HPDE6-E6E7 (cell line): ENCODE measurements around the gene VIP.

Experiments
- DNase-seq: peaks from one replicate; pipeline ENCODE4 v3.0.0; 2011; ENCODE audit warnings: missing footprints; ENCODE audit errors: extremely low spot score

Gene VIP

DNA sequence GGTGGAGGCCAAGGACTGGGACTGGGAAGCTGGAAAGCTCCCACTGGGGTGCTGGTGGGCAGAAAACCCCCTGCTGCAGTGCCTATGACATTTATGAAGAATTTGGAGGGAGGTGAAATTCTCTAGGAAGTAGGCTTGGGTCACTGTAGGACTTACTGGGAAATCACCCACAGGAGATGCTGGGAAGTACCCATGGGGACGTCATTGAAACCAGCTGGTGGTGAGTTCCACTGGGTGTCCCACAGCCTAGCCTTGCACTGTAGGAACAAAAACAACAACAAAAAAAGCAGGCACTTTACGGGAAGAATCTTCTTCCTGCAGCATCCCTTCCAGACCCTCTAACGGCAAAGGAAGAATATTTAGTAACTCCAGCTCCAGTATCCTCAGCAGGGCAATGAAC lies 26.2 kb downstream of the VIP start:
- no peak for DNase-seq

DNA sequence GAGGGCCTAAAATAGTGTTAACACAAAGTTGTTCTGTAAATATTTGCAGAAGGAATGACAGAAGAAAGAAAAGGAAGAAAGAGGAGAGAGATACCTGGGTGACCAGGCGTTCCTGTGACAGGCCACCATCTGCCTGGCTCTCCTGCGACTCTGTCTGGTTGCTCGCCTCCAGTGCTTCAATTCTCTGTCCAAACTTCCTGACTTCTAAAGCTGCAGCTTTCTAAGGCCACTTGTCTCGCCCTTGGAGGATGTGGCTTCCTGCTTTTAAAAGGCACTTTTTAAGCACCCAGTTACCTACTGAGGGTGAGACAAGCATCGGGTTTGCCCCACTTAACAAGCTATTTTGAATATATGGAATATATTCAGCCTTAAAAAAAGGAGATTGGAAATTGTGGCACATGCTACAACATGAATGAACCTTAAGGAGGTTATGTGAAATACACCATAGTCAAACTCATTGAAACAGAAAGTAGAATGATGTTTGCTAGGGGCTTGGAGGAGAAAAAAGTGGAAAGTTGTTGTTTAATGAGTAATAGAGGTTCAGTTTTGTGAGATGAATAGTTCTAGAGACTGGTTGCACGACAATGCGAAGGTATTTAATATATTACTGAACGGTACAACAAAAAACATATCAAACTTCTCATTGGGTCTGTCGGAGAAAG lies 32.8 kb downstream of the VIP start:
- DNase-seq, result no peak

DNA sequence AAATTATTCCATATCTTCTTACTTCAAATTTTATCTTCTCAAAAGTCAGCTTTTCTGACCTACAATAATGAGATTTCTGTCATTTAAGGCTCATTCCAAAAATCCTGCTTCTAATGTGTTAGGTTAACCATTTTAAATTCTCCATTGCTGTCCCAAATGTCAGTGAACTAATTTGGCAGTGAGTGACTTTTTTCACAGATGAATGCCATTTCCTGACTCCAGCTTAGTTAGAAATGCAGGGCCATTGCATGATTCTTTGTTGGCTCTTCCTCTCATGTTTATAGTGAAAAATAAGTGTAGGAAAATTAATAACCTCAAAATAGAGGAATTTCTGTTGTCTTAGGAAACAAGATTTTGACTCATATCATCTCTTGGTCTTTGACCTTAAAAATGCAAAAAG lies 44.1 kb downstream of the VIP start:
- no peak for DNase-seq

DNA sequence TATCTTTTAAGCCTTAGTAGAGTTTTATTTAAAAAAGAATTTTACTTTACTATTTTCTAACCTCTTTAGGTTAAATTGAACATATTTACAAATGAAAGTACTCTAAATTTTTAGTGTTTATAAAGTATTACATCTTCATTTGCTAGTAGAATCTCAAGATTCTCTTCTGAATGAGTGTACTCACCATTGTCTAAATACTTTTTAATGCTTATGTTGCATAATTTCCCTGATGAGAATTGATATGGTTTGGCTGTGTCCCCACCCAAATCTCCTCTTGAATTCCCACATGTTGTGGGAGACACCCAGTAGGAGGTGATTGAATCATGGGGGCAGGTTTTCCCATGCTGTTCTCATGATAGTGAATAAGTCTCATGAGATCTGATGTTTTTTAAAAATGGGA lies 53.6 kb downstream of the VIP start:
- no peak for DNase-seq
